ENCODE results near the gene CIDEB.

Gene CIDEB

DNA sequence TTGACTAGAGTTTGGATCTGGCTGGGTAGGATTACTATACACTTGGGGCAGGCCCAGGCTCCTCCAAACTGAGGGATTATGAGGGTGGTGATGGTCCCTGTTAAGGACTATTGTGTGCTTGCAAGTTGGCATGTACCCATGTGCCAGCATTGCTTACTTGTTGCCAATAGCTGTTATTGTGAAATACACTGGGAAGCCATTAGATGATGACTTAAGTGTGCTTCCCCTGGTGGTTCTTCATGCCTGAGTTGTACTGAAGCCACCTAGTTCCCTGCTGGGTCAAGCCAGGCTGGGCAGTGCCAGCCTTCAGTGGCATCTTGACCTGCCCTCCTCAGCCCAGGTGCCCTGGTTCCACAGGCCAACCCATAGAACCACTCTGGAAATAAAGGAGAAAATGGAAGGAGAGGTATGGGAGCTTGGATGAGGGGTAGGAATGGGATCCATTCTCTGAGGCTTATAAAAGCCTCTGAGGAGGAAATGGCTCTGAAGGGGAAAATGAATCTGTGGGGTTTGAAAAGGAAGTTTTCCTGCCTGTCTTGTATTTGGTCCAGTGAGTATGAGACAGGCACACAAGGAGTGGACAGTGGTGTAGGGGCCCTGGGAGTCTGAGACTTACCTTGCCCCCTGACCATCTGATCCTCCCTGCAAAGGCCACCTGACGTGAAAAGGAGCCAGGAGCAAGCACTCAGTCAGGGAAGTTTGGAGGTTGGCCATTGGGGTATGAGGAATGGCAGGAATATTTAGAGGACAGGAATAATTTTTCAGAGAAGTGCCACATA is 4.2 kb upstream of the CIDEB start:
- no peak for DNase-seq

DNA sequence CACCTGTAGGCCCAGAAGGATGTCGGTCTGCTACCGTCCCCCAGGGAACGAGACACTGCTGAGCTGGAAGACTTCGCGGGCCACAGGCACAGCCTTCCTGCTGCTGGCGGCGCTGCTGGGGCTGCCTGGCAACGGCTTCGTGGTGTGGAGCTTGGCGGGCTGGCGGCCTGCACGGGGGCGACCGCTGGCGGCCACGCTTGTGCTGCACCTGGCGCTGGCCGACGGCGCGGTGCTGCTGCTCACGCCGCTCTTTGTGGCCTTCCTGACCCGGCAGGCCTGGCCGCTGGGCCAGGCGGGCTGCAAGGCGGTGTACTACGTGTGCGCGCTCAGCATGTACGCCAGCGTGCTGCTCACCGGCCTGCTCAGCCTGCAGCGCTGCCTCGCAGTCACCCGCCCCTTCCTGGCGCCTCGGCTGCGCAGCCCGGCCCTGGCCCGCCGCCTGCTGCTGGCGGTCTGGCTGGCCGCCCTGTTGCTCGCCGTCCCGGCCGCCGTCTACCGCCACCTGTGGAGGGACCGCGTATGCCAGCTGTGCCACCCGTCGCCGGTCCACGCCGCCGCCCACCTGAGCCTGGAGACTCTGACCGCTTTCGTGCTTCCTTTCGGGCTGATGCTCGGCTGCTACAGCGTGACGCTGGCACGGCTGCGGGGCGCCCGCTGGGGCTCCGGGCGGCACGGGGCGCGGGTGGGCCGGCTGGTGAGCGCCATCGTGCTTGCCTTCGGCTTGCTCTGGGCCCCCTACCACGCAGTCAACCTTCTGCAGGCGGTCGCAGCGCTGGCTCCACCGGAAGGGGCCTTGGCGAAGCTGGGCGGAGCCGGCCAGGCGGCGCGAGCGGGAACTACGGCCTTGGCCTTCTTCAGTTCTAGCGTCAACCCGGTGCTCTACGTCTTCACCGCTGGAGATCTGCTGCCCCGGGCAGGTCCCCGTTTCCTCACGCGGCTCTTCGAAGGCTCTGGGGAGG is 3.1 kb upstream of the CIDEB start, which contains the start of gene LTB4R:
Gene LTB4R, plus strand, starts transcription at position 857 of the 959 bp plus-strand sequence. CDS start 4,150 bp downstream, outside the sequence.
- DNase-seq = peak; percentile 69

DNA sequence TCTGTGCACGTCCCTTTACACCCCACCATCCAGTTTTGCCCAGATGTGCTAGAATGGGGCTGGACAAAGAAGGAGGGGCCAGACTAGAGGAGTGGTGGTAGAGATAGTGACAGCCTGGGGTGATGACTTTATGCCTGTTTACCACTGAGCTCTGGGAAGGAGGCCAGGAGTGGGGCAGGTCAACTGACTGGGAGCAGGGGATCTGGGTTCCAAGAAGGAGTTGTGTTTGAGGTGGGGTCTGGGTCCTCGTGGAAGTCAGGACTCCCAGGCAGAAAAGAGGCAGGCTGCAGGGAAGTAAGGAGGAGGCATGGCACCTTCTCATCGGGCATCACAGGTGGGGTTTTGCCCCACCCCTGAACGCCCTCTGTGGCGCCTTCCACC is 2.5 kb upstream of the CIDEB start:
- no peak for DNase-seq

DNA sequence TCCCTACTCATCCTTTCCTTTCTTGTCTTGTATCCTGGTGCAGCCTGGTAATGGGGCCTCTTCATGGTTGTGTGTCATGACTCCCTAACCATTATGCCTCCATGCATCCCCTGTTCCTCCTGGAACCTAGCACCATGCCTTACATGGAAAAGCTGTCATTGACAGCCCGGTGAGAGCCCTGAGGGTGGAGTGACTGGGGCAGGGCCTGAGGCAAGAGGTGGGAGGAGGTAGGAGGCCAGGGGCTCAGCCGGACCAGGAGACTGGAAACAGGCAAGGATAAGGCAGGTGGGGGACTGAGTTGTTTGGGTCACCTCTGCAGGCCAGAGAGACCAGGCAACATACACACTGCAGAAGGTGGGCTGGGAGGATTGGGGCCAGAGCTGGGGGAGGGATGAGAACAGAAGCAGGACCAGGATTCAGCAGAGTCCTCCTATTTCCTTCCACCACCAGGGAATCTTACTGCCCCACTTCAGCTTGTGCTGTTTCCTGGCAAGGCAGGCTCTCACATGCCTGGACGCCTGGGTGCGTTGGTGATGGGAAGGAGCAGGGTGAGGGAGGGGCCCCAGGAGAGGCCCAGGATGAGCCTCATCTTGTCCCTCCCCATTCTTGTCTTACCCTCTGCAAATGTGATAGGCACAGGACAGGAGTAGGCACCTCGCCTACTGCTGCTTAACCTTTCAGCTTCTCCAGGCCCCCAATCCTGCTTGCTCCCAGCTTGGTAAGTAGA is 1.9 kb upstream of the CIDEB start, which contains the start of gene LTB4R2:
Gene LTB4R2, plus strand, starts transcription at position 603 of the 727 bp plus-strand sequence. CDS start 525 bp downstream, outside the sequence.
- DNase-seq = no peak

DNA sequence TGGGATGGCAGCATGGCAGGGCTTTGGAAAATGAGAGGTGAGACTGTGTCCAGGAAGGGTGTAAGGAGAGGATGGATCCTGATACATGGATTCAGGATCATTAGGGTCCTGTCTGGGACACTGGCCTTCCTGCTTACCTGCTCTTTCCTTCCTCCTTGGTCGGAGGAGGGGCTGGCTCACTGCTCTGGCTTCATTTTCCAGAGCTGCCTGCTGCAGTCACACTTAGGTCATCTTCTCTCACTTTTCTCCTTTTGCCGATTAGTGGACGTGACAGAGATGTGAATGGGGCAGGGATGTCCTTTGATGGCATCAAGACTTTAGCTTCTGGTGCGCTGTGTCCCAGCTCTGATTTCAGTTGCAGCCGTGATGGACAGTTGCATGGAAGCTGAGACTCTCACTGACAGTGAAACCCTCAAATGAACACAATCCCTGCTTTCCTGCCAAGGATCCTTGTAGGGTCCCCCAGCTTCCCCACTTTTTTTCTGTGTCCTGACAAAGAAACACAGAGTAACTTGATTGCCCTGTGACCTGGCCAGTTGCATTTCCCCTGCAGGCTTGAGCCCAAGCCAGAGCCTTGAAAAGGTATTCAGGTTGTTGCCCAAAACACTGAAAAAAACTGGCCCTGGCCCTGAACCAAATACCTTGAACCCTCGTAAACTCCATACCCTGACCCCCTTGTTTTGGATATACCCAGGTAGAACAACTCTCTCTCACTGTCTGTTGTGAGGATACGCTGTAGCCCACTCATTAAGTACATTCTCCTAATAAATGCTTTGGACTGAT is 756 bp upstream of the CIDEB start:
- no peak for DNase-seq

DNA sequence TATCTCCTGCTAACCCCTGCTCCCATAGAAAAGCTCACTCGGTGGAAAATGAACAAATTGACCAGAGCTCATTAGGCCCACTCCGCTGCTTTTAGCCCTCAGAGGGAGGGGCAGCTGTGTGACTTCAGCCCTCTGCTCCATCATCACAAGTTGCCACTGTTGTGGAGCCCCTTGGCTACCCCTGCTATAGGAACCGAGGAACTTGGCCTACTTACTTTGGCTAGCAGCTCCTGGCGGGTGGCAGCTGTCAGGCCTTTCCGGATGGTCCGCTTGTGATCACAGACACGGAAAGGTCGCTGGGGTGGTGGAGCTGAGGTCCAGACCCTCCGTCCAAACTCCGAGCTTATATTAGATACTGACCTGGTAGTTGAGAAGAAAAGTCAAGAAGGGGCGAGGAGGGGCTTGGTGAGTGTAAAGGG is 612 bp downstream of the CIDEB start:
- DNase-seq = no peak

DNA sequence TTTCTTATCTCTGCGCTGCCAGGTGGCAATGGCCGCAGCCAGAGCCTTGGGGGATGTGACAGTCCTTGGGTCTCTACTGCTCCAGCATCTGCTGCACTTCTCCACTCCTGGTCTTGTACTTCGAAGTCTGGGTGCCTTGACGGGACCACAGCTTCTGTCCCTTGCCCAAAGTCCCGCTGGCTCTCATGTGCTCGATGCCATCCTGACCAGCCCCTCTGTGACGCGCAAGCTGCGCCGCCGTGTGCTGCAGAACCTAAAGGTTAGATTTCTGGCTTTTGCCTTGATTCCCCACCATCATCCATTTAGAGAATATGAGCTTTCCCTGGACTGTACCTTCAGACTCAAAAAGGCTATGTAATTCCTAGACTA is 3.8 kb downstream of the CIDEB start:
- DNase-seq = no peak

DNA sequence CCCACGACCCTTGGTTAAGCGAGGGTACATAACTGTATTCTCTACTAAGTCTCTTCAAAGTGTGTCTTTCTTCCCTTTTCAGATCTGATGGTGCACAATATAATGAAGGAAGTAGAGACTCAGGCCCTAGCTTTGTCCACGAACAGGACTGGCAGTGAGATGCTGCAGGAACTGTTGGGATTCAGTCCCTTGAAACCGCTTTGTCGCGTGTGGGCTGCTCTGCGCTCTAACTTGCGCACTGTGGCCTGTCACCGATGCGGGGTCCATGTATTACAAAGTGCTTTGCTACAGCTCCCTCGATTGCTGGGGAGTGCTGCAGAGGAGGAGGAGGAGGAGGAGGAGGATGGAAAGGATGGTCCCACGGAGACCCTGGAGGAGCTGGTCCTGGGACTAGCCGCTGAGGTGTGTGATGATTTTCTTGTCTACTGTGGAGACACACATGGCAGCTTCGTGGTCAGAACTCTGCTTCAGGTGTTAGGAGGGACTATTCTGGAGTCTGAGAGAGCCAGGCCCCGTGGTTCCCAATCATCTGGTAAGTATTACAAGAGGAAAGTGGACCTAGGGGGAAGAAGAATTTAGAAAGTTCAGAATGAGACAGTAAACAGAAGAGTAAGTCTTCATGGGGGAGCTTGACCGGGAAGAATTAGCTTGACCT is 7.3 kb downstream of the CIDEB start:
- DNase-seq = no peak

DNA sequence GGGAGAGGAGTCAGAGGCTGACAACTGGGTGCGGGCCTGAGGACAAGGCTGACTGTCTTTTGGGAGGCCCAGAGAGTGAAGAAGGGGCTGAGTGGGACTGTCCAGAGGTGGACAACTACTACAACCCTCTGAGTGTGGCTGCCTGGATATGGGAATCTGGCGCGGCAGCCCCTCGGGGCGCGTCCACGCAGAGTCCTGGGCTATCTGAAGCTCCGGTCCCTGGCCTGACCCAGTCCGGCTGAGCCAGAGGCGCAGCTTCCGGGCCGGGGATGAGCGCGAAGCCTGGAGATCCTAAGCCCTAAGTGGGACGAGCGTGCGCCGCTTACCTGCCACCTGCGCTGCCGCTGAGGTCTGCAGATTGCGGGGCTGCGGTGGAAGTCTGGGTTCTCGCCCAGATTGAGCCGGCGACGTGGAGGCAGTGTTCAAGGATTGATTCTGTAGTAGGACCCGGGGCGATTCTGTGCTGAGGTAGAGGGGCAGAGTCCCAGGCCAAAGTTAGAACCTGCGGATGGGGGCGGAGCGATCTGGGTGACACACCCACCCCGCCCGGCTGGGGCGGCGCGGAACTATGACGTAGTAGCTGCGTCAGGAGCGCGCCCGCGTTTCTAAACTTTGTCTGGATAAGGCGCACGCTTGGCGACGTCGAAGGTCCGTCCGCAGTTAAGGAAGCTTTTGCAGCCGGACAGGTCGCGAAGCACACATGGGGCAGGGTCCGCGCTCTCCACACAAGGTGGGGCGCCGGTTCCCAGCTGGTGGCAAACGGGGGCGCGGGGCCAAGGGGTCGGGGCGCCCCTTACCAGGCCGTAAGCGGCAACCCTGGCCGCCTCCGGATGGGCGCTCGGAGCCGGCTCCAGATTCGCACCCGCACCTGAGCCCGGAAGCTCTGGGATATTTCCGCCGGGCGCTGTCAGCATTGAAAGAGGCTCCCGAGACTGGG is 8.3 kb downstream of the CIDEB start, which contains the start of the genes DHRS1 and NOP9:
Gene DHRS1, minus strand, starts transcription at position 526 of the 937 bp plus-strand sequence. CDS start 674 bp downstream, outside the sequence.
Gene NOP9, plus strand, starts transcription at position 596 of the 937 bp plus-strand sequence. Its CDS starts 105 bp downstream, at position 701.
- DNase-seq = peak; percentile 93

DNA sequence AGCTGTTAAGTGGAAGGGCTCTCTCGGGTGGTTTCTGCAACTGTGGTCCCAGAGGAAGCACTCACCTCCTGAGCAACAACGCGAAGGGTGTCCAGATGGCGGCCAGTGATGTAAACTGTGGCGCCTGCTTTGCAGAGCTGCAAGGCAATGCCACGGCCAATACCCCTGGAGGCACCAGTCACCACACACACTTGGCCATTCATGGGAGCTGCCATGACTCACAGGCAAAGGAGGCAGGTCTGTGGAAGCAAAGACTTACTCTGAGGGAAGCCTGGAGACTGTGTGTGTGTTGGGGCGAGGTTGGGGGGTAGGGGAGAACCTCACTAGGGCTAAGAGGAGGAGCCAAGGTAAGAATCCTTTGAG is 8.9 kb downstream of the CIDEB start:
- DNase-seq = no peak

DNA sequence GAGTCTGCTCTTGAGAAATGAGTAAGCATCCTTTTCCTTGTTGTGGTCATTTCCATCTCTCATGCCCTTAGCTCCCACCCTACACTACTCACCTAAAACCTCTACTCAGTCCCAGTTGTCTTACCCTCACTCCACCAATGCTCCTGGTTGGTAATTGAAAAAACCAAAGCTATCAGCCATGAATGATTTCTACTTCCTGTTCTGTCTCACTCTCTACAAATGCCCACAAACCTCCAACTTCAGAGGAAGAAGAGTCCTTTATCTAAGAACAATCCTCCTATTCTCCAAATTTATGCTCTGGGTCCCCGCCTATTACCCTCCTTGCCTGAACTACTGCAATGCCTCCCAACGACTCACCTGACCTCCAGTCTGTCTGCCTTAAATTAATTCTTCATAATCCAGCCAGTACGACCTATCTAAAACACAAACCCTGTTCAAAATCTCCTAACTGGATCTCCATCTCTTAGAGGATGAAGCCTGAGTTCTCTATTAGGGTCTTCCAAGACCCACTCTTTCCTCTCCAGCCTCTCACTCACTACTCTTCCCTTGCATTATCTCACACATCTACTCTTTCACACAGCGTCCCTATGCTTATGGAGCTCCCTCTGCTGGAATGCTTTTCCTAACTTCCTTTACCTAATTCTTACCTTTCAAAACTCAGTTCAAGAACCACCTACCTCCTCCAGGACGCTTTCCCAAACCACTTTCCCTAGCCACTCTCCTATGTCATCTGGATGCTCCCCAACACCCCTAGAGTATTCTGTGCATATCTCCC is 10.4 kb downstream of the CIDEB start:
- DNase-seq = no peak

DNA sequence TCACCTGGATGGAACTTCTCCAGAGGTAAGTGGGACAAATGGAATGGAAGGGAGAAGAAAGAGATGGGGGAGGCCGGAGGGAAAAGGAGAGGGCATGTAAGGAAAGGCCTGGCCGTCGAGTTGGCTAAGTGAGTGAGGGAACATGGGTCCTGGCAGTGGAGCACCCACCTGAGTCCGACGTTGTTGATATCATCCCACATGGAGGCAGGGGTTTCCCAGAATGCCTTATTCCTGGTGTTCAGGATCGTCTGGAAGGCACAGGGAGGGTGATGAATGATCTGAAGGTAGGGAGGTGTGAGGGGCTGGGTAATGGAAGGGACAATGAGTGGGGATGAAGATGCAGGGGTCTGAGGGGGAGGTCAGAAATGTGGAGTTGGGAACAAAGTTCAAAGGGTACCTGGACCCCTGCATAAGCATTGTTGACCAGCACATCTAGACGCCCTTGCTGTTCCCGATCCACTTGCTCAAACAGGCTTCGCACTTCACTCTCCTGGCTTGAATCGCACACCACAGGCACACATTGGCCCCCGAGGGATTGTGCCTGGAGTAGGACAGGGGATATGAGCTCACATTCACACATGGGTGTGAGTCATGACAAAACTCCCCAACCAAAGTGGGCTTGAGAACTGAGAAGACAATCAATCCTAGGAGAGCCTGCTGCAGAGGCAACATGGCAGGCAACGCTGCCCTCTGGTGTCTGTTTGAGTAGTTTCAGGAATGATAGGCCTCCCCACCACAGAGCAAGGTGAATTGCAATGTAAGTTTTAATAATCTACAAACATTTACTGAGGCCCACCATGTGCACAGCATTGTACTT is 11.2 kb downstream of the CIDEB start:
- peak; percentile 86 for DNase-seq

DNA sequence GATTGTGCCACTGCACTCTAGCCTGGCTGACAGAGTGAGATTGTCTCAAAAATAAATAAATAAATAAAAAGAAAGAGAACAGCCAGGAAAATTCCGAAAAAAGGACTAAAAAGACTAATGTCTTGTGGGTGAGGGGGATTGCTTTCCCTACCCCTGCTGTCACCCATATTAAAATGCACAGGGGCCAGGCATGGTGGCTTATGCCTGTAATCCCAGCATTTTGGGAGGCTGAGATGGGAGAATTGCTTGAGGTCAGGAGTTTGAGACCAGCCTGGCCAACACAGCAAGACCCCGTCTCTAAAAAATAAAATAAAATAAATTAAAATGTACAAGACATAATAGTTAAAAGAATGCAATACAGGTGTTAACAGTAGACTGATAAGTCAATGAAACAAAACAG is 14.3 kb downstream of the CIDEB start:
- DNase-seq = no peak

DNA sequence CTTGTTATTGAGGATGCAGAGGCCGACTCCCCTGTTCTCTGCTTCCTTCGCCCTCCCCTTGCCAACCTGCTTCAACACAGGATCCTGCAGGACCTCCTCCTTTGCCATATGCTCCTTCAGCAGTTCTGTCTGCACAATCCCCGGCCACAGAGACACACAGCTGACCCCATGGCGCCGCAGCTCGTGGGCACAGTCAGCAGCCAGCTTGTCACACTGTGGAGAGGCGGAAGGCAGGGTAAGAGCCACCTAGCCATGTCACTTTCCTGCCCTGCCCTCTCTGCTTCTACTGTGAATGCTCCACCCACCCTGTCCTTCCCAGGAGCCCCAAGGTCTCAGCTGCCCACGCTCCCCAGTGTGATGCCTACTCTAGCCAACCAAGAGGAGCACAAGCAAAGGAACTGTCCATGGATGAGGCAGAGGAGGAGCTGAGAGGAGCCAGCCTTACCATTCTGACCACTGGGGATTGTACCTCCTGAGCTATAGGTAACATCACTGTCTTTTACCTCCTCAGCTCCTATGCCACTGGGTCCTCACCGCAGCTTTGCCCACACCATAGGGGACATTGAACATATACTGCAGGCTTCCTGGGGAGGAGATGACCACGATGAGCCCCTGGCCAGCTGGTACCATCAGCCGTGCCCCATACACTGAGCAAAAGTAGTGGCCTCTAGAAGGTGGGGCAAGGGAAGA is 15.5 kb downstream of the CIDEB start:
- no peak for DNase-seq

DNA sequence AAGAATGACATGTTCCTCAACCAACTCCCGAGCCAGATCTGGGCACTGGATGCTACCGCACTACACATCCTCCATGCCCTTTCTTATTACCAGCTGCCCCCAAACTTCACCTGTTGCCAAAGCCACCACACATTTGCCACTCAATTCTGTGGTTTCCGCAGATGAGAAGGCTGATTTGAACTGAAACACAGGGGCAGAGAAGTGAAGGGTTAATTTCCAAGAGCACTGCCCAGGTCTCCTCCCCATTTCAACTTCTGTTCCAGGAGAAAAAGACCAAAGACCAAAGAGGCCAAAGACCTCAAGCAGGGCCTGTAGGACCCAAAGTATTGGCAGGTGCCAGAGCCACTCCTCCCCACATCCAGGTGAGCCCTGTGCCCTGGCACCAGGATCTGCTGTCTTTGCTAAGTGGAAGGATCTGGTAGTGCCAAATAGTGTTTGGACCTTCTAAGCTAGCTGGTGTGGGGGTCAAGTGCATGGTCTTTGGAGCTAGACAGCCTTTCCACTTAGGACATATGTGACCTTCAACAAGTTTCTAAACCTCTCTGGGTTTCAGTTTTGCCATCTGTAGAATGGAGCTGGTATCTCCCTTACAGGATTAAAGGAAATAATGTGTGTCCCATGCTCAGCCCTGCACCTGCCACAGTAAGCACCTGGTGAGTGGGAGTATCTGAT is 16.2 kb downstream of the CIDEB start:
- no peak for DNase-seq

DNA sequence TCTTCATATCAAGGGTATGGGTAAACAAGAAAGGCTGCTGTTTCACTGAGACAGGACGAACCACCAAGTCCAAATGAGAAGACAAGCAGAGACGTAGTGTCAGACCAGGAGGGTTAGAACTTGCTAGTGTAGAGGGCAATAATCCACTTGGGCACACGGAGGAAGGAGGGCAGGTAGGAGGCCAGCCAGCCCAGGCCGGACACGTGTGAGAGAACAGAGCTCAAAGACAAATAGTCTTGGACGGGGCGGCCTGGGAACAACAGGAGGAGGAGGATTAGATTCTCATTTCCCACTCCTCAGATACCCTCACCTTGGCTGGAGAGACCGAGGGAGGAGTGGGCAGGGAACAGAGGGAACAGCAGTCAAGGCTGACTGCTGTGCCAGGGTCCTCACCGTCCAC is 17.0 kb downstream of the CIDEB start:
- no peak for DNase-seq

DNA sequence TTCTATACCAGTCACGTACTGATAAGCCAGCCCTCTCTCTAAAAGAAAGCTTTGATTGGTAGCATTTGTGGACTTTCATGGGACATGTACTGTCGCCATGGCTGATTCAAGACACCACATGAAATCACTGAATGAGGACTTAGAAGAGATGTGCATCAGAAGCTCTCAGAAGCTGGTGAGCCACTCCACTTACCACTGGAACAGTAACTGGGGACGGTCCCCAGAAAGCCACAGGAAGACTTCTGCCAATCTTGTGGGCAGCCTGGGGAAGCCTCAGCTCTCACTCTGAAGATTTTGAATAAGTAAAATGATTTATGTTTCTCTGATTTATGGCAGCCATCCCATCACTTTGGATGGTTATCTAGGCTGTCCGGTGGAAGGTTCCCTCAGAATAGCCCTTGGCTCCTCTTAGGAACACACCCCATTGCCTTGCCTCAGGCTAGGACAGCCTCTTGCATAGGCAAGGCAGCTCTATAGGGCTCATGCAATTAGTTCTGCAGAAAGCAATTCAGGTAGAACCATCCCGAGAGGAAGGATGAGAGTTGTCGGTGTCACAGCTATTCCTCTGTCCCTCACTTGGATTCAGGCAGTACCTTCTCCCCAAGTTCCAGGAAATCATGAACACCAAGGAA is 18.0 kb downstream of the CIDEB start:
- DNase-seq = peak; percentile 84
